Measurements from ENCODE around the gene TECPR2. TPM values are rescaled to one million over a fixed set of nuclear protein-coding genes. Genes with fewer than 3 reads are reported as not detected.
"Not testable (repeated sequence)": the region's sequence is repeated elsewhere in the genome, so short reads cannot be mapped to it uniquely, and the experiment has no call there.

TECPR2 gene
- total and polyA plus RNA-seq, 9 donors, result 8.3 to 15.1 (median 12.1) TPM

- Histone ChIP-seq H3K27ac (ENCODE audit: low read length) (no peak overlapping the region), H3K9me3 (replicated peaks; ENCODE audit: control insufficient read depth, low read depth, low read length) (no peaks in the 10 kb centered on the region), H3K27me3 (ENCODE audit: control insufficient read depth, insufficient read depth, low read length) (peaks cover 20% of the 10 kb centered on the region), H3K4me3 (ENCODE audit: low read length) (no peak overlapping the region), H3K36me3 (ENCODE audit: control insufficient read depth, insufficient read depth, low read length) (no peaks in the 10 kb centered on the region), H3K4me1 (ENCODE audit: control insufficient read depth, insufficient read depth, low read length) (peaks cover 41% of the 10 kb centered on the region)
- DNase-seq, result no peak
- WGBS (ENCODE audit: insufficient coverage), result no CpG with 5 or more reads among the region's 3 CpGs
These were observed 186.0 kb downstream of the TECPR2 start for GRCh38 chr14:102548616-102549240.

DNA sequence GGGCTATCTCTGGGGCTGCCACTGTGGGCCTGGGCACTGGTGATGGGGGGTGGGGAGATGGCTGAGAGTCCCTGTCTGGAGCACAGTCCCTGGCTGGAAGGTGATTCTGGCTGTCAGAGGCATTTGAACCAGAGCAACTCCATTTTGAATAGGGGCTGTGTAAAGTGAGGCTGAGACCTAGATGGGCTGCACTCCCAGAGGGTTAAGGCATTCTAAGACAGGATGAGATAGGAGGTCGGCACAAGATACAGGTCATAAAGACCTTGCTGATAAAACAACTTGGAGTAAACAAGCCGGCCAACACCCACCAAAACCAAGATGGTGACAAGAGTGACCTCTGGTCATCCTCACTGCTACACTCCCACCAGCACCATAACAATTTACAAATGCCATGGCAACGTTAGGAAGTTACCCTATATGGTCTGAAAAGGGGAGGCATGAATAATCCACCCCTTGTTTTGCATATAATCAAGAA, 188.2 kb downstream of the TECPR2 start:
- not testable (repeated sequence) for H3K27ac ChIP-seq (ENCODE audit: low read length); H3K27me3 ChIP-seq (ENCODE audit: control insufficient read depth, insufficient read depth, low read length); H3K36me3 ChIP-seq (ENCODE audit: control insufficient read depth, insufficient read depth, low read length); H3K4me3 ChIP-seq (ENCODE audit: low read length); H3K9me3 ChIP-seq (replicated peaks; ENCODE audit: control insufficient read depth, low read depth, low read length); DNase-seq
- H3K4me1 ChIP-seq (ENCODE audit: control insufficient read depth, insufficient read depth, low read length), result peaks cover 27% of the 10 kb centered on the region
- WGBS (ENCODE audit: insufficient coverage), result no CpG with 5 or more reads among the region's 3 CpGs

Other genes with a start within 250 kb of the TECPR2 start
- 20.0 TPM for gene WDR20, start 223.0 kb upstream of the TECPR2 start, total RNA-seq
- 10 to 100 TPM; 21.9 to 28.9 (median 25.0) TPM for gene WDR20, start 223.0 kb upstream of the TECPR2 start, polyA plus RNA-seq (ENCODE audit: insufficient read depth in 1 of 8, insufficient read length in 8 of 8, low replicate concordance in 1 of 8)
- gene MOK, start 57.8 kb upstream of the TECPR2 start, total RNA-seq, result 9.2 TPM
- gene MOK, start 57.8 kb upstream of the TECPR2 start, polyA plus RNA-seq (ENCODE audit: insufficient read depth in 1 of 8, insufficient read length in 8 of 8, low replicate concordance in 1 of 8), result 10 to 100 TPM in 4 of 8 donors, 1 to 10 TPM in 4; 8.6 to 14.0 (median 10.6) TPM
- 8.2 TPM for gene ZNF839, start 43.2 kb upstream of the TECPR2 start, total RNA-seq
- 10 to 100 TPM in 4 of 8 donors, 1 to 10 TPM in 4; 7.7 to 12.5 (median 9.6) TPM for gene ZNF839, start 43.2 kb upstream of the TECPR2 start, polyA plus RNA-seq (ENCODE audit: insufficient read depth in 1 of 8, insufficient read length in 8 of 8, low replicate concordance in 1 of 8)
- gene CINP, start 51 bp upstream of the TECPR2 start, total RNA-seq, result 30.1 TPM
- gene CINP, start 51 bp upstream of the TECPR2 start, polyA plus RNA-seq (ENCODE audit: insufficient read depth in 1 of 8, insufficient read length in 8 of 8, low replicate concordance in 1 of 8), result 10 to 100 TPM; 26.2 to 35.0 (median 31.4) TPM
- 17.9 TPM for gene ANKRD9, start 146.8 kb downstream of the TECPR2 start, total RNA-seq
- 10 to 100 TPM in 6 of 8 donors, 1 to 10 TPM in 2; 9.1 to 23.5 (median 12.3) TPM for gene ANKRD9, start 146.8 kb downstream of the TECPR2 start, polyA plus RNA-seq (ENCODE audit: insufficient read depth in 1 of 8, insufficient read length in 8 of 8, low replicate concordance in 1 of 8)
- gene RCOR1, start 229.7 kb downstream of the TECPR2 start, total RNA-seq, result 16.2 TPM
- 10 to 100 TPM; 22.2 to 38.7 (median 29.6) TPM for gene RCOR1, start 229.7 kb downstream of the TECPR2 start, polyA plus RNA-seq (ENCODE audit: insufficient read depth in 1 of 8, insufficient read length in 8 of 8, low replicate concordance in 1 of 8)